Thyroid gland (tissue), 4 donors: Measurements from ENCODE around the gene JAKMIP1.

Experiments
- CTCF ChIP-seq, 6 experiments: fragments of 200-600 bp in 3 of 6; fragments of 450-650 bp in 3 of 6; sonication (generic) in 3 of 6; IDR thresholded peaks; one replicate each; pipeline ENCODE4 v1.5.1; 2016 to 2019; ENCODE audit warnings: antibody characterized with exemption in 6 of 6, mild to moderate bottlenecking in 2 of 6, inconsistent platforms in 1 of 6, moderate library complexity in 1 of 6
- POLR2A ChIP-seq, 2 donors: fragments of 450-650 bp; IDR thresholded peaks; one replicate each; pipeline ENCODE4 v1.6.1; 2017; ENCODE audit warnings: antibody characterized with exemption in 2 of 2, mild to moderate bottlenecking in 2 of 2, moderate library complexity in 1 of 2

DNA sequence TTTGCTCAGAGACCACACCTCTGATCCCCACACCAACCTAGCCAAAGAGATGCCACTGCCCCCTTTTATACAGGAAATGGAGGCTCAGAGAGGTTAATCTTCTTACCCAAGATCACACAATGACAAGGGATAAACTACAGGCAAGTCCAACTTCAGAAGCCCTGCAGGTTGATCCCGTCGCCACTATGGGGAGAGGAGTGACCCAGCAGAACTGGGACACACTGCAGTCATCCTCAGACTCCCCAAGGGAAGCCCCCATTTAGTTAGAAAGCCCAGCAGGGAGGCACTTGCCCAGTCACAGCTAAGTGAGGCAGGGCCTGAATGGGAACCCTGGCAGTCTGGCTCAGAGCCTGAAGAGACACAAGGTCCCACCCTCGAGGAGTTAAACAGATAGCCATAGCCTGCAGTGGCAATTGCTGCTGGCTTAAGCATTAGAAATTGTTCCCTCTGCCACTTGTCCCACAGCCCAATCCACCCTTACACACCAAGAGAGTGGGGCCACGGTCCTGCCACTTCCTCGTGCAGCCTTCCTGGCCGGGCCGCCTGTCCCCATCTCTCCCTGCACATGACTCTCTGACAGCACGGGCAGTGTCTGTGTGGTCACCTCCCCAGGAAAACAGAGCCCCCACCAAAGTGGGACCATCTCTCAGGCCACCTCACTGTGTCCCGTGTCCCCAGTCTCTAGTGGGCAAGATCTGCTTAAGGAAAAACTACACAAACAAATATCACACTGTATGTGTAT lies 2.7 kb downstream of the JAKMIP1 start:
- TF ChIP-seq CTCF (IDR thresholded peaks at IDR 0.05), result no peak
- no peak for TF ChIP-seq POLR2A (IDR thresholded peaks at IDR 0.05)
